Fibroblast of lung (primary cell): ENCODE data around the gene MAS1. TPM values are rescaled to one million over a fixed set of nuclear protein-coding genes. Genes with fewer than 3 reads are reported as not detected.
A peak's percentile ranks its signal among the peaks of the same experiment; 100 is the strongest.
"Not testable (repeated sequence)": the region's sequence is repeated elsewhere in the genome, so short reads cannot be mapped to it uniquely, and the experiment has no call there.

ENCODE experiments used
- DNase-seq, 2 donors: peaks; one replicate each; pipeline versions ENCODE4 v3.0.0 to v3.0.0-alpha.2; 2010; ENCODE audit warnings: low read depth in 2 of 2
- H2AFZ ChIP-seq: 2 replicates; pipeline ENCODE4 v1.5.1; 2012; ENCODE audit warnings: low read length, control low read depth, inconsistent platforms
- H3K27ac ChIP-seq: 2 replicates; pipeline ENCODE4 v1.5.1; 2011; ENCODE audit warnings: low read length, control low read depth; ENCODE audit not compliant: insufficient read depth
- H3K27me3 ChIP-seq: 2 replicates; pipeline ENCODE4 v1.5.1; 2011; ENCODE audit warnings: mild to moderate bottlenecking, low read length; ENCODE audit not compliant: control insufficient read depth, insufficient read depth
- H3K36me3 ChIP-seq: 2 replicates; pipeline ENCODE4 v1.5.1; 2011; ENCODE audit warnings: low read length; ENCODE audit not compliant: control insufficient read depth, insufficient read depth
- H3K4me1 ChIP-seq: 2 replicates; pipeline ENCODE4 v1.5.1; 2011; ENCODE audit warnings: low read length; ENCODE audit not compliant: control insufficient read depth, insufficient read depth; ENCODE audit errors: extremely low read depth
- H3K4me2 ChIP-seq: 2 replicates; pipeline ENCODE4 v1.5.1; 2011; ENCODE audit warnings: low read length, control low read depth; ENCODE audit not compliant: insufficient read depth; ENCODE audit errors: extremely low read depth
- H3K4me3 ChIP-seq, 4 experiments: fragments of 200-600 bp in 1 of 4; sonication (generic) in 1 of 4; replicated peaks in 1 of 4; 2 replicates each; pipeline ENCODE4 v1.5.1; 2011 to 2016; ENCODE audit warnings: low read length in 4 of 4, low read depth in 3 of 4, mild to moderate bottlenecking in 3 of 4, control low read depth in 2 of 4, inconsistent platforms in 1 of 4, mixed read lengths in 1 of 4; ENCODE audit not compliant: insufficient read depth in 1 of 4; ENCODE audit errors: control extremely low read depth in 1 of 4
- H3K79me2 ChIP-seq: 2 replicates; pipeline ENCODE4 v1.5.1; 2012; ENCODE audit warnings: mild to moderate bottlenecking, low read length, inconsistent platforms; ENCODE audit not compliant: control insufficient read depth, insufficient read depth
- H3K9ac ChIP-seq: 2 replicates; pipeline ENCODE4 v1.5.1; 2011; ENCODE audit warnings: mild to moderate bottlenecking, low read length, control low read depth; ENCODE audit not compliant: insufficient read depth
- H3K9me3 ChIP-seq: 2 replicates; pipeline ENCODE4 v1.5.1; 2012; ENCODE audit warnings: low read depth, low read length; ENCODE audit not compliant: control insufficient read depth, insufficient read depth
- H4K20me1 ChIP-seq: 2 replicates; pipeline ENCODE4 v1.5.1; 2011; ENCODE audit warnings: low read length; ENCODE audit not compliant: control insufficient read depth, insufficient read depth; ENCODE audit errors: extremely low read depth
- CTCF ChIP-seq, 2 donors: IDR thresholded peaks in 1 of 2; conservative IDR thresholded peaks in 1 of 2; 1 replicate in 1 of 2; 2 replicates in 1 of 2; pipeline ENCODE4 v1.5.1; 2011 to 2012; ENCODE audit warnings: low read length in 2 of 2, control low read depth in 1 of 2, inconsistent platforms in 1 of 2, low read depth in 1 of 2, mild to moderate bottlenecking in 1 of 2
- EZH2 ChIP-seq: IDR thresholded peaks from 2 replicates; pipeline ENCODE4 v1.5.1; 2012; ENCODE audit warnings: low read length, control low read depth, mild to moderate bottlenecking; ENCODE audit errors: missing control alignments
- polyA plus RNA-seq, 2 donors: library from polyadenylated mRNA; depleted of rRNA in 1 of 2; stranded (reverse) in 1 of 2; unstranded in 1 of 2; fragments of >200 nt; gene quantifications; 2 replicates each; pipeline ENCODE4 v1.2.1, GENCODE V29; 2011 to 2012; ENCODE audit warnings: missing spikeins in 1 of 2
- total RNA-seq: library from RNA; depleted of rRNA; stranded (reverse); fragments of >200 nt; gene quantifications from 2 replicates; pipeline ENCODE4 v1.2.1, GENCODE V29; 2014

Gene MAS1
- total and polyA plus RNA-seq, 2 donors (not counting 1 experiment from before 2014, with no cell fraction given), result not detected

DNA sequence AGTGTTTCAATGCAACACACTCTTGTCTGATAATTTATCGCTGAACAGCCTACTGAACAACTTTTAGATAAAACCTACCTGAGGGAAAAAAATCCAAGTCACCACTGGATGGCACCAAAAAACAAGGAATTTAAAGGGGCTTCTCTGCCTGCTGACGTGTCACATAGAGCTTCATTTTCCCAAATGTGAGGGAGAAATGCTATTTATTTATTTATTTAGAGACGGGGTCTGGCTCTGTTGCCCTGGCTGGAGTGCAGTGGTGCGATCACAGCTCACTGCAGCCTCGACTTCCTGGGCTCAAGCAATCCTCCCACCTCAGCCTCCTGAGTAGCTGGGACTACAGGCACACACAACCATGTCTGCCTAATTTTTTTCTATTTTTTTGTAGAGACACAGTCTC, 27.4 kb upstream of the MAS1 start:
- H2AFZ ChIP-seq, H3K4me1 ChIP-seq: not testable (repeated sequence)
- DNase-seq, result peak; percentile 59 to 85

DNA sequence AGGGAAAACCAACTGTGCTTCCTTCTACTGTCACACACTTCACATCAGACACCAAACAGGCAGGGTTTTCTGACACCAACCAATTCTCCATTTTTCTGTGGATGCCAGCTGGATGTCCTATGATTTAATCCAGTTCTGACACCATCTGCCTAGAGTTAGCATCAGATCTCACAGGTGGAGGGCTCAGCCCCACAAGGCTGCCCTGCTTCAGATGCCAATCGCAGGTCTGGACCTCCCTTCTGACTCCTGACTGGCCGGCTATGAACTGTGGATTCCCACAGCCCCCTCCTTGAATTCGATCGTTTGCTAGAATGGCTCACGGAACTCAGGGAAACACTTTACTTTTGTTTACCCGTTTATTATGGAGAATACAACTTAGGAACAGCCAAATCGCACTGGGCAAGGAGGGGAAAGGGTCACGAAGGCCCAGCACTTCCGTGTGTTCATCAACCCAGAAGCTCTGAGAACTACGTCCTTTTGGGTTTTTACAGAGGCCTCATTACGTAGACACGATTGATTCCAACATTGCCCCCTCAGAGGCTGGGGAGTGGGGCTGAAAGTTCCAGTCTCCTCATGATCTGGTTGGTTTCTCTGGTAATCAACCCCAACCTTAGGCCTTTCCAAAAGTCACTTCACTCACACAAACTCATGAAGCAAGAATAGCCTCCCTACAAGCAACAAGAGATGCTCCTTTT, 25.4 kb upstream of the MAS1 start:
- no peak for TF ChIP-seq CTCF (conservative IDR thresholded peaks at IDR 0.05 in 1 of 2, IDR thresholded peaks at IDR 0.05 in 1 of 2; ENCODE audit: low read depth in 1 of 2, low read length in 2 of 2)
- TF ChIP-seq EZH2, result no peak
- no peak overlapping the region for H2AFZ ChIP-seq
- no peak for DNase-seq
- no peak overlapping the region for H3K27ac ChIP-seq
- H3K4me1 ChIP-seq, result no peaks in the 10 kb centered on the region
- no peaks in the 10 kb centered on the region for H3K79me2 ChIP-seq
- H3K4me2 ChIP-seq, result no peak overlapping the region
- H3K36me3 ChIP-seq, result no peaks in the 10 kb centered on the region
- H3K9me3 ChIP-seq, result no peaks in the 10 kb centered on the region
- H3K4me3 ChIP-seq, result no peak overlapping the region
- H3K27me3 ChIP-seq, result no peaks in the 10 kb centered on the region
- no peak overlapping the region for H3K9ac ChIP-seq
- H4K20me1 ChIP-seq, result no peaks in the 10 kb centered on the region

More for the DNA sequence above, 27.4 kb upstream of the MAS1 start:
- H3K9ac ChIP-seq, H3K79me2 ChIP-seq, H3K4me3 ChIP-seq, H3K9me3 ChIP-seq, H3K4me2 ChIP-seq, H3K36me3 ChIP-seq, H3K27me3 ChIP-seq, H3K27ac ChIP-seq, H4K20me1 ChIP-seq: not testable (repeated sequence)
- TF ChIP-seq CTCF (conservative IDR thresholded peaks at IDR 0.05 in 1 of 2, IDR thresholded peaks at IDR 0.05 in 1 of 2; ENCODE audit: low read depth in 1 of 2, low read length in 2 of 2), result peak; percentile 51 to 58

GRCh38 chr6:159866286-159867247, 24.2 kb upstream of the MAS1 start:
- H2AFZ ChIP-seq, result no peak overlapping the region
- H4K20me1 ChIP-seq, result no peaks in the 10 kb centered on the region
- no peaks in the 10 kb centered on the region for H3K4me1 ChIP-seq
- H3K79me2 ChIP-seq, result no peaks in the 10 kb centered on the region
- H3K27me3 ChIP-seq, result no peaks in the 10 kb centered on the region
- no peak overlapping the region for H3K27ac ChIP-seq
- H3K9me3 ChIP-seq, result no peaks in the 10 kb centered on the region
- no peaks in the 10 kb centered on the region for H3K36me3 ChIP-seq
- DNase-seq, result no peak
- no peak overlapping the region for H3K4me2 ChIP-seq
- TF ChIP-seq EZH2, result no peak
- no peak for TF ChIP-seq CTCF (conservative IDR thresholded peaks at IDR 0.05 in 1 of 2, IDR thresholded peaks at IDR 0.05 in 1 of 2; ENCODE audit: low read depth in 1 of 2, low read length in 2 of 2)
- no peak overlapping the region for H3K4me3 ChIP-seq
- no peak overlapping the region for H3K9ac ChIP-seq
